Measurements from ENCODE around the gene PRRT3. TPM values are rescaled to one million over a fixed set of nuclear protein-coding genes. Genes with fewer than 3 reads are reported as not detected.
A peak's percentile ranks its signal among the peaks of the same experiment; 100 is the strongest.

PRRT3 gene
- total and polyA plus RNA-seq, 9 of the 15 experiments (the other 6 are each of a cell fraction or from before 2014, with no cell fraction given), result 0.06 to 1.9 (median 1.2) TPM

DNA sequence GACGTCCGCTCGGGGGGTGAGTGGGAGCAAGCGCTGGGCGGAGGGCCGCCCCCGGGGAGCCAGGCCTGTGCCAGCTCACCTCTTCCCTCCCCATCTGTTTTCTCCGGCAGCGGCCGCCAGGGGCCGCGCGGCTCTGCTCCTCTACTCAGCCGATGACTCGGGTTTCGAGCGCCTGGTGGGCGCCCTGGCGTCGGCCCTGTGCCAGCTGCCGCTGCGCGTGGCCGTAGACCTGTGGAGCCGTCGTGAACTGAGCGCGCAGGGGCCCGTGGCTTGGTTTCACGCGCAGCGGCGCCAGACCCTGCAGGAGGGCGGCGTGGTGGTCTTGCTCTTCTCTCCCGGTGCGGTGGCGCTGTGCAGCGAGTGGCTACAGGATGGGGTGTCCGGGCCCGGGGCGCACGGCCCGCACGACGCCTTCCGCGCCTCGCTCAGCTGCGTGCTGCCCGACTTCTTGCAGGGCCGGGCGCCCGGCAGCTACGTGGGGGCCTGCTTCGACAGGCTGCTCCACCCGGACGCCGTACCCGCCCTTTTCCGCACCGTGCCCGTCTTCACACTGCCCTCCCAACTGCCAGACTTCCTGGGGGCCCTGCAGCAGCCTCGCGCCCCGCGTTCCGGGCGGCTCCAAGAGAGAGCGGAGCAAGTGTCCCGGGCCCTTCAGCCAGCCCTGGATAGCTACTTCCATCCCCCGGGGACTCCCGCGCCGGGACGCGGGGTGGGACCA, 19.2 kb downstream of the PRRT3 start (continued):
- TF ChIP-seq MYC (IDR thresholded peaks at IDR 0.05; ENCODE audit: low read depth, low read length) (peak; percentile 81), MYC (CRISPR knock-in tag; IDR thresholded peaks at IDR 0.05; ENCODE audit: borderline replicate concordance, low read depth) (no peak; the same call in 1 of the 2 replicates), PHB2 (IDR thresholded peaks at IDR 0.05; ENCODE audit: low read depth) (no peak), SLC30A9 (CRISPR knock-in tag; IDR thresholded peaks at IDR 0.05) (no peak), ZNF316 (IDR thresholded peaks at IDR 0.05) (no peak), SRF (CRISPR knock-in tag; IDR thresholded peaks at IDR 0.05) (no peak), POLR2G (IDR thresholded peaks at IDR 0.05; ENCODE audit: low read depth, low read length) (peak; percentile 85), ZC3H4 (CRISPR knock-in tag; IDR thresholded peaks at IDR 0.05; ENCODE audit: borderline replicate concordance) (peak; percentile 97; the same call in 1 of the 2 replicates), NR2C2 (CRISPR knock-in tag; IDR thresholded peaks at IDR 0.05) (0 out of 2 replicates have a peak, but pooled peaks have one; percentile 8), NR2C2 (tag; IDR thresholded peaks at IDR 0.05) (0 out of 2 replicates have a peak, but pooled peaks have one; percentile 44), GTF2A2 (tag; IDR thresholded peaks at IDR 0.05) (no peak), OTX1 (CRISPR knock-in tag; IDR thresholded peaks at IDR 0.05) (no peak), ZC3H8 (IDR thresholded peaks at IDR 0.05) (no peak), GABPB1 (CRISPR knock-in tag; IDR thresholded peaks at IDR 0.05) (peak; percentile 75), RUNX1 (IDR thresholded peaks at IDR 0.05; ENCODE audit: low read depth) (no peak; the same call in 1 of the 2 replicates), PHF21A (IDR thresholded peaks at IDR 0.05; ENCODE audit: borderline replicate concordance, low read depth) (no peak; the same call in 1 of the 2 replicates), DACH1 (IDR thresholded peaks at IDR 0.05; ENCODE audit: partially characterized antibody) (peak; percentile 71), NCOR1 (IDR thresholded peaks at IDR 0.05) (no peak), XRCC3 (IDR thresholded peaks at IDR 0.05) (no peak), DIDO1 (tag; IDR thresholded peaks at IDR 0.05; ENCODE audit: low read depth) (no peak), POLR3G (IDR thresholded peaks at IDR 0.05; ENCODE audit: extremely low read depth, insufficient read length, insufficient replicate concordance) (no peak)
- TF ChIP-seq, protein P1, sequence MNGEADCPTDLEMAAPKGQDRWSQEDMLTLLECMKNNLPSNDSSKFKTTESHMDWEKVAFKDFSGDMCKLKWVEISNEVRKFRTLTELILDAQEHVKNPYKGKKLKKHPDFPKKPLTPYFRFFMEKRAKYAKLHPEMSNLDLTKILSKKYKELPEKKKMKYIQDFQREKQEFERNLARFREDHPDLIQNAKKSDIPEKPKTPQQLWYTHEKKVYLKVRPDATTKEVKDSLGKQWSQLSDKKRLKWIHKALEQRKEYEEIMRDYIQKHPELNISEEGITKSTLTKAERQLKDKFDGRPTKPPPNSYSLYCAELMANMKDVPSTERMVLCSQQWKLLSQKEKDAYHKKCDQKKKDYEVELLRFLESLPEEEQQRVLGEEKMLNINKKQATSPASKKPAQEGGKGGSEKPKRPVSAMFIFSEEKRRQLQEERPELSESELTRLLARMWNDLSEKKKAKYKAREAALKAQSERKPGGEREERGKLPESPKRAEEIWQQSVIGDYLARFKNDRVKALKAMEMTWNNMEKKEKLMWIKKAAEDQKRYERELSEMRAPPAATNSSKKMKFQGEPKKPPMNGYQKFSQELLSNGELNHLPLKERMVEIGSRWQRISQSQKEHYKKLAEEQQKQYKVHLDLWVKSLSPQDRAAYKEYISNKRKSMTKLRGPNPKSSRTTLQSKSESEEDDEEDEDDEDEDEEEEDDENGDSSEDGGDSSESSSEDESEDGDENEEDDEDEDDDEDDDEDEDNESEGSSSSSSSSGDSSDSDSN (IDR thresholded peaks at IDR 0.05; ENCODE audit: borderline replicate concordance in 1 of 2, low read depth in 2 of 2, low read length in 2 of 2), result peak; percentile 23 to 66; a peak in 2 of 4 replicates
- TF ChIP-seq, protein P2, sequence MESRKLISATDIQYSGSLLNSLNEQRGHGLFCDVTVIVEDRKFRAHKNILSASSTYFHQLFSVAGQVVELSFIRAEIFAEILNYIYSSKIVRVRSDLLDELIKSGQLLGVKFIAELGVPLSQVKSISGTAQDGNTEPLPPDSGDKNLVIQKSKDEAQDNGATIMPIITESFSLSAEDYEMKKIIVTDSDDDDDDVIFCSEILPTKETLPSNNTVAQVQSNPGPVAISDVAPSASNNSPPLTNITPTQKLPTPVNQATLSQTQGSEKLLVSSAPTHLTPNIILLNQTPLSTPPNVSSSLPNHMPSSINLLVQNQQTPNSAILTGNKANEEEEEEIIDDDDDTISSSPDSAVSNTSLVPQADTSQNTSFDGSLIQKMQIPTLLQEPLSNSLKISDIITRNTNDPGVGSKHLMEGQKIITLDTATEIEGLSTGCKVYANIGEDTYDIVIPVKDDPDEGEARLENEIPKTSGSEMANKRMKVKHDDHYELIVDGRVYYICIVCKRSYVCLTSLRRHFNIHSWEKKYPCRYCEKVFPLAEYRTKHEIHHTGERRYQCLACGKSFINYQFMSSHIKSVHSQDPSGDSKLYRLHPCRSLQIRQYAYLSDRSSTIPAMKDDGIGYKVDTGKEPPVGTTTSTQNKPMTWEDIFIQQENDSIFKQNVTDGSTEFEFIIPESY (CRISPR knock-in tag; IDR thresholded peaks at IDR 0.05), result peak; percentile 73
- TF ChIP-seq, protein P3, sequence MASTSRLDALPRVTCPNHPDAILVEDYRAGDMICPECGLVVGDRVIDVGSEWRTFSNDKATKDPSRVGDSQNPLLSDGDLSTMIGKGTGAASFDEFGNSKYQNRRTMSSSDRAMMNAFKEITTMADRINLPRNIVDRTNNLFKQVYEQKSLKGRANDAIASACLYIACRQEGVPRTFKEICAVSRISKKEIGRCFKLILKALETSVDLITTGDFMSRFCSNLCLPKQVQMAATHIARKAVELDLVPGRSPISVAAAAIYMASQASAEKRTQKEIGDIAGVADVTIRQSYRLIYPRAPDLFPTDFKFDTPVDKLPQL (IDR thresholded peaks at IDR 0.05; ENCODE audit: extremely low read depth, insufficient read length), result no peak

Measured in K562 (cell line).